SH-SY5Y (cell line): ENCODE data around the gene RAD51B.

ENCODE experiments used
- GATA2 ChIP-seq: IDR thresholded peaks from 2 replicates; pipeline ENCODE4 v1.6.1; 2011; ENCODE audit warnings: mild to moderate bottlenecking, low read depth, low read length
- GATA3 ChIP-seq: IDR thresholded peaks from 2 replicates; pipeline ENCODE4 v1.6.1; 2011; ENCODE audit warnings: low read depth, mild to moderate bottlenecking, low read length, moderate library complexity

RAD51B gene

DNA sequence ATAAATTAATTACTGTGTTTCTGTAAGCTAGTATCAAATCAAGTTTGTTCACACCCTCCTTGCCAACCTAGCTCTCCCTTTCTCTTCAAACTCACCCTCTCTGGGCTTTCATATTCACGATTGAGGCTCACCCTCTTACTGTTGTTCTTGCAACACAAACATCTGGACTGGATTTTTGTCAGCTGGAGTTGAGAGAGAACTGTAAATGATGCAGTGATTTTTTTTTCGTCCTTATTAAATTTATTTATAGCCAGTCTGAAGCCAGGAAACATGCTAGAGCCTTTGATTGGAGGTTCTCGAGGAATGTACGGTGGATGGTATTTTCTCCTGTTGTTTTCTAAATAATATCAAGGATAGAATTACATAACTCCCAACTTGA, 488.2 kb downstream of the RAD51B start:
- no peak for TF ChIP-seq GATA2
- TF ChIP-seq GATA3, result no peak

DNA sequence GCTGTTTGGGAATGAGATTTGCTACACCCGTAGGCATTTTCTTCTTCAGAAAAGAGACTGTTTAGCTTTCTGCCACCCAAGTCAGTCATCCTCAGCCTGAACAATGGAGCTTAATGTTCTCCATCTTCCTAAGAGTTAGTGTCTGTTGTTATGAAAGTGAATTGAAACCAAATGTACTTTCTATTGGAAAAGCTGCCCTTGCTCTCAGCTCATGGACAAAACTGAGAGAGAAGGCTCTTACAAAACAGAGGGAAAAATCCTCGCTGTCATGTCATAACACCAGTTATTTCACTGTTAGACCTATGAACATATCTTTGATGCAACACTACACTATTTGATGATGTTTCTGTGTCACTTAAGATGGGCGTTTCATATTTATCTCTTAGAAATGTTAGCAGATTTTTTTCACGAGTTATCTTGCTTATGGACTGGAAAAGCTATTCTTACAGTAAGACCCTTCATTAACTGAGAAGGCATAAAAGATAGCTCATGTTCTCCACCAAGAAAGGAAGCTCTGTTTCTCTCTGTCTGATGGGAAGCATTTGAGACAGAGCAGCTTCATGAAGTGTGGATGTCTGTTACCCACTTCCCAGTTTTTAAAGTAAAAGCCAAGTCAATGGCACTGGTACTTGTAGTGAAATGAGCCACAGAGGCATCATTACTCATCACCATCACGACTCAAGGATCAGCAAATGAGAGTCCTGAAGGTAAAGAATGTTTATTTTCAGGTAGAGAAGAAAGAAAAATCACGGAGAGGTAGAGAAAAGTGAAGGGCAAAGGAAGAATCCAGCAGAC, 489.3 kb downstream of the RAD51B start:
- no peak for TF ChIP-seq GATA3
- no peak for TF ChIP-seq GATA2

DNA sequence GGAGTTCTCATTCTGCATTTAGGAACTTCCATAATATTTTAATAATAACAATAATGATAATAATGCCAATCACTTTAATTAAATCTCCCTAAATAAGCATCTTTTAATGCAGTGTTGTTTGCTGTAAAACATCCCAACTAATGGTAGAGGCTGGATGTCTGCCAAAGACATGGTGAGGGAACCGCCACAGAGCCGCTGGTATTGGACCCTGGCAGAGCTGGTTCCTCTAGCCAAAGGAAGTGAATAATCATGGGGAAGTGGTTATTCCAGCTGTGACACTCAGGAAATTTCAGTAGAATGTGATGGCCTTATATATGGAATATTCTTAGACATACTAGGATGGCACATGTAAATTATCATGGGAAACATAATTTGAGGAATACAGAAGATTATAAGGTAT, 490.0 kb downstream of the RAD51B start:
- TF ChIP-seq GATA2 (no peak), GATA3 (no peak)

DNA sequence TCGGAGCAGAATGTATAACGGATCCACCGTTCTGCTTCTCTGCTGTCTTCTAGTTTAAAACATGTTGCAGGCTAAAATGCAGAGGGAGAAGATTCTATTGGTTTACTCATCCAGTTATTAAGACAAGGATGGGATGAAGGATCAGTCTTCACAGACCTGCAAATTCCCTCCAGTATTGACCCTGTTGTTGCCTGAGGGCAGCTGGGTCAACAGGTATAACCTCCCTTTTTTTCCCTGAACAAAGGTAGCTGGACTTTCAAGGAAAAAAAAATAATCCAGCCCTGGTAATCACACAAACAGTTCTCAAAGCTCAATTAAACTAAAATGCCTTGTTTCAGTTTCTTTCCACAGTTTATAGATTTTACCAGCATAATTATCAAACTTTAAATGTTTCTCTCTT, 492.7 kb downstream of the RAD51B start:
- TF ChIP-seq GATA3 (no peak), GATA2 (no peak)

DNA sequence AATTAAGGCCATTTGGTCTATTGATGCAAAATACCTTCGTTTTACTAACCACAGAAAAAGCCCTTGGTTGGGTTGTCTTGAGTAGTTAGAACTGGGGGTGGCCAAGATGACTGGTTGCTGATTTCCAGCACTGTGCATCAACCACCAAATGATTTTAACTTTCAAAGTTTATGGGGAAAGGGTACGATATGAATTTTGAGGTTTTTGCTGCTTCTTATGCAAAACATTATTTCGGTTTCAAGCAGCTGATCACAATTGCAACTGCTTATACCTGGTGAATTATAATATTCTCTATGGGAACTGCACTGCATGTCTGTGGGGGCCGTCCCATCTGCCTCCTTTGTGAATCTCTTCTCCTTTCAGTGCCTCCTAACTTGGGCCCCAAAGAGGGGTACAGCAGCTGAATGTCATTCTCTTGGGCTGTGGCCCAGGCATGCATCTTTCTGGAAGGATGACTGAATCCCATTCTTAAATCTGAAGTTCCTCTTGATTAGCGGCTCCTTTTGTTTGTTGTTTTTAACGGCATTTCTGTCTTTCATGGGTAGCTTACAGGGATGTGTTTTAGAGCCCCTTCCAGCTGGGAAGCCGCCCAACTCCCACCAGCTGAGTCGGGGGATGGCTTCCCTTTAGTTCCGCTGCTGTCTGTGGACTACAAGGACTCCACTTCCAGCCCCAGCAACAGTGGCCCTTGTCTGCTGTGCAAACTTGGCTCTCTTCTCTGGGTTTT, 493.5 kb downstream of the RAD51B start:
- TF ChIP-seq GATA3 (no peak), GATA2 (no peak)

DNA sequence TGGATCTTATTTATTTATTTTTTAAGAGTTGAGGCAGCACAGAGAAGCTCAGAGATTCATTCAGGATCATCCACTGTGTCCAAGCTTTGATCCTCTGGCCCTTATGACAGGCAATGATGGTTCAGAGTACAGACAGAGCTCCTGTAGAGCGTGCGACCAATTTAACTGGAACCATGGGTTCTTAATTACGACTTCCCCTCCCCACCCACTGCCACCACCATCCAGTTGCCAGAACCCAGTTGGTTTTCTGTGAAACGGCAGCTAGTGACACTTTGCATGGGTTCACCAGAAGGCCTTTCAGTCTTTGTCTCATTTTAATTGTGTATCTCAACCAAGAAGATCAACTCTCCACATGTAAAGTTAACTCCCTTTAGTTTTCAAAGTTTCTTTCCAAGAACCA, 495.1 kb downstream of the RAD51B start:
- no peak for TF ChIP-seq GATA3

DNA sequence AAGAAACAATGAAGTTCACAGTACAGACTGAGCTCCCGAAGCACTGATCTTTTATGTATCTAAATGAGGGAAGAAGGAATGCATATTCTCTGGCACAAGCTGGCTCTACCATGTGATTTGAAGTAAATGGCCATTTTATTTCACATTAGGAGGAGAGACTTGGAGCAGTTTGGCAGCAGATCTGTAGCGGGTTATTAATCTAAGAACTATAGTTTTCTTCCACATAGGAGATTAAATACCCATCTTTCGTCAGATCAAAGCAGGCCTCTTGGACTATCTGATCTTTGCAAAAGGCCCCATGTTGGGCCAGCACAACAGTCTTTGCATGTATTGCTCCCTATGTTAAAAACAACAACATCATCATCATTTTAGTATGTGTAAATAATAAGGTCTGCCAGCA, 495.5 kb downstream of the RAD51B start:
- TF ChIP-seq GATA3 (no peak), GATA2 (no peak)

DNA sequence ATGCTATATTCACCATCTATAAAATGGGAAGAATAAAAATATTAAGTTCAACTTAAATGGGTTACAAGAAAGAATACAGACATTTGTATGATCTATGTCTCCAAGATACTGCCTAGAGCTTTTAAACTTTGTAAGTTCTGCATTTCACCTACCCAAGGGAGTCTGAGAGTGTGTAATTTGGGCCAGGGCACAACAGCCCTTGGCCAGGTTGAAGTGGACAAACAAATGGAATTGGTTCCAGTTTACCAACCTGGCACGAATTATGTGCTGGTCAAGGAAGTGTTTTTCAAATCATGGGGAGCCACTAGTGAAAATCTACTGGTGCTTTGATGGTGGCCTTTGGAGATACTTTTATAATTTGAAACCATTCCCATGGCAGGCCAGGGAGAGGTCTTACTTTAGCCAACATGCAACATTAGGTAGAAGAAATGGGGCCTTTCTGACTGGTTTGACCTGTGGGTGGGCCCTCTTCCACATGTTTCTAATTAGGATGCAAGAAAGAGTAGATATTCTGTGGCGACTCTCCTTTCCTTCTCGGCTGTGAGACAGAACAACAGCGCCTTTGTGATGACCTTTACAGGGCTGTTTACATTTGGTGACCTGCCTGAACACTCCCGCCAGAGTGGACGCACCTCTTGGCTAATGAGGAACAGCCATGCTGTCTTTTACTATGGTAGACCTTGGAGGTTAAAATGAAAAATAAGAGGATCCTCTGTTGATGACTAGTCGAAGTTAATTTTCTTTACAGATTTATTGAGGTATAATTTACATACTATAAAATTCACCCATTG, 496.7 kb downstream of the RAD51B start:
- TF ChIP-seq GATA2 (no peak), GATA3 (no peak)

DNA sequence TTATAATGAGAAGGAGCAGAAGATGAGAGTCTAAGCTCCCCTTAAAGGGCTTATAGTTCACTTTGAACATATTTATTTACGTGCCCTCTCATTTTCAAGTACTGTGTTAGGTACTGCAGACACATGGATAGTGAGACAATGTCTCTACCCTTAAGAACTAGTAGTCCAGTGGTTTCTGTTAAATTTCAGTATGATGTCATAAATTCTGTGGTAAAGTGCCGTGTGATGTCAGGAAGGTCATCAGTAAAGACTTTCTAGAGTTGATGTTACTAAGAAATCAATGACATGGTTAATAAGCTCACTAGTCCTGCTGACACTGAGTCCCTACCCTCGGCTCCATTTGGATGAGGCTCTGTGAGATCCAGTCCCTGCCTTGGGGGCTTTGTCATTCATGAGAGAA, 497.7 kb downstream of the RAD51B start:
- no peak for TF ChIP-seq GATA2
- TF ChIP-seq GATA3, result no peak

DNA sequence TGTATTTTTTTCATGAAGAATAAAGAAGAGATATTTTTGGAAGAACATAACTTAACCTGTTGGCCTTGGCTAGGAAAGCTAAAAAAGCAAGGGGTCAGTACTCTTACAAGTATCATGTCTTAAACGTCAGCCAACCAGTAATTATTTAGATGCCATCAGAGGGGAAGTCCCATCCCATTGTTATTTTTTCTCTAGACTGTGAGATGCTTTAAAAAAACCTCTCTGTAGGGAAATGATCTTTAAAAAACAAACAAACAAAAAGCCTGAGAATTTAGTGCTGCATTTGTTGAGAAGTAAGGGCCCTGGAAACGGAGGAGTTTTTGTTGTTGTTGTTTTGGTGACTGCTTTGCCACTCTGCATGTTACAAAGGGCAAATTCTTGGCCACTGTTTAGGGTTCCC, 499.2 kb downstream of the RAD51B start:
- TF ChIP-seq GATA2, result no peak
- TF ChIP-seq GATA3, result no peak

DNA sequence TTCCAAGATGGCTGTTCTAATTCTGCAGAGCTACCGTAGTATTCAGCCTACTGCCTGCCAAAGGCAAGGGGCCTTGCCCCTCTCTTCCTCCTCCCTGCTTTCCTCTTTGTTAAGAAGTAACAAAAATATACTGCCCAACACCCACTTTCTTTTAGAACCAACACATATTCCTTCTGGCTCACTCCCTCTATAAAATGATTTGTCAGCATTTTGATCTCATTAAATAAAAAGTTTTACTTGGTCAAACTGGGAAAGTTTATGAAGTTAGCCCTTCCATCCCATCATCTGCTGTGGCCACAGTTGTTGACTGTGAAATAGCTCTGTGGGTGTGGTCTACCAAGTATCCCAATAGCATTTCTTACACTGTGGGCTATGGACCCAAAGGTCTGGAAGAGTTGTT, 500.9 kb downstream of the RAD51B start:
- no peak for TF ChIP-seq GATA3
- TF ChIP-seq GATA2, result no peak

DNA sequence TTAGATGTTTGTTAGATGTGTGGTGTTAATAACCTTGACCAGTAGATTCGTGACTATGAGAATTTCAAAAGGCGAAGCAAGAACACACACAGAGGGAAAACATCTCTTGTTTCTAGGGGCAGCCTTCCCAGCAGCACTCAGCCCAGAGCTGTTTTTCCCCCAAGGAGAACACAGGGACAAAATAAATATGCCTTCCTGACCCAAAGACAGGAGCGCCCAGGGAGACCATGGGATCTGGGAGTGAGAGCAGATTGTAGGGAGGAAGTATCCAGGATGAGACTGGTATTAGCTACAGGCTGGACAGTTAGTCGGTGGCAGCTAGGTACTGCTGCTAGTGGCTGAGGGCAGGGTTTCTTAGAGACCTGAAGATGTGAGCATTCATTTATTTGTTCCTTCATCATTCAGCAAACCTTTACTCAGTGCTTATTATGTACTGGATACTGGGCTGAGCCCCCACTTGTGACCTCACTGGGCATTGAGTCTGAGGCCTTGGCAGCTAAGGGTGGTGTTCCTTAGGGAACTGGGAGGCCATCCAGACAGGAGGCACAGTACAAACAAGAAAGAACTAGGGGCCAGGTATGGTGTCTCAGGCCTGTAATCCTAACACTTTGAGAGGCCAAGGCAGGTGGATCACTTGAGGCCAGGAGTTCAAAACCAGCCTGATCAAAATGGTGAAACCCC, 503.5 kb downstream of the RAD51B start:
- TF ChIP-seq GATA2 (no peak), GATA3 (no peak)

DNA sequence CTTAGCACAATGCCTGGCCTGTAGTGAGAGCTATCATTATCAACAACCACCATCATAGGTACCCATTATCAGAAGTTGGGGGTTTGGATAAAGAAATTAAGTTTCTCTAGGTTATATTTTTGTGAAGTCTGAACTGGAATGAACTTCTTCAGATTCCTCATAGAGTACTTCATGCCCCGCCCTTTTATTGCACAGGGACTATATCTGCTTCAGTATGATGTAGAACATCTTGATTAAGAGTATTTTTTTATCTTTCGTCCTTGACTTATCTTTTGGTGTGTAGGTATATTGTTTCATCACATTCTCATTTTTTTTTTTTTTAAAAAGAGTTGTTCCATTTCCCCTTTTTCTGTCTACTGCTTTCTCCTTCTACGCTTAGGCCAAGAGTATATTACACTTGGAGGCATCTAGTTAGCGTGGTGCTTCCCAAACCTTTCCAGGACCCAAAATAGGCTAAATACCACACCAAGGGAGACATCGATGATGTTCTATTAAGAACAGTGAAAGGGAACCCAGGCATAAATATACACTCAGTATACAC, 505.8 kb downstream of the RAD51B start:
- no peak for TF ChIP-seq GATA2
- TF ChIP-seq GATA3, result no peak

DNA sequence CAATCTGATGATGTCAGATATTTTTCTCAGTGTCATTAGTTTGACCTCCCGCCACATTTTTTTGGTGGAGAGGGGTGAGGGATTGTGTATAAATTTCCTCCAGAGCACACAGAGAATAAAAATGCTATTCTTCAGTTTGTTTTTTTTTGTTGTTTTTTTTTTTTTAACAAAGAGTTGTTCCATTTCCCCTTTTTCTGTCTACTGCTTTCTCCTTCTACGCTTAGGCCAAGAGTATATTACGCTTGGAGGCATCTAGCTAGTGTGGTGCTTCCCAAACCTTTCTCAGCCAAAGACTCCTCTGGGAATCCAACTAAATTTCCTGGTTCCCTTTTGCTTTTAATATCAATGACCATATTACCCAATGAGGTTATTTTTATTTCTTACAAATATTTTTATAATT, 507.7 kb downstream of the RAD51B start:
- no peak for TF ChIP-seq GATA2
- TF ChIP-seq GATA3, result no peak
